Measurements from ENCODE around the gene APC. TPM values are rescaled to one million over a fixed set of nuclear protein-coding genes. Genes with fewer than 3 reads are reported as not detected.

The APC gene
- total and polyA plus RNA-seq, 10 of the 15 experiments (the other 5 are each of a cell fraction or from before 2014, with no cell fraction given), result 3.2 to 23.3 (median 13.8) TPM

DNA sequence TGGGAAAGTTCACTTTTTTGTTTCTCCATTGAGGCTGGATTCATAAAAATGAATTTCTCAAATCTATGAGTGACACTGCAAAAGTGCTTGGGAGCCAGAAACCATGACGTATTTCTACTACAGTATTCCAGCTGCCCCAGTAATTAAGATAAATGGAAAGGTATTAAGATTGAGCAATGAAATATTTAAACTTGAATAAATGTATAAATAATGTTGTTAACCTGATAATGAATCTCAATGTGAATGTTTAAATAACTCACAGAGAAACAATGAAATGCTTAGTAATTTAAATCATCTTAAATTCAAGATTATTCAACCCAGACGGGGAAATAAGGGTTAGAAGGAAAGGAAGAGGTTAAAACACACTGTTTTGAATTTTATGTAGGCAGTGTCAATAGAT lies 112.2 kb downstream of the APC start:
- ChIA-PET CTCF (interaction anchor here (1.1 kb wide), 1 partner anchor 73 kb away, joined by 3 read pairs; no protein-coding TSS in a partner anchor), POLR2A (interaction anchor here (0.6 kb wide), 1 partner anchor 23 kb away, joined by 5 read pairs; no protein-coding TSS in a partner anchor), SMC1A (ENCODE audit: uncharacterized antibody, unreplicated experiment) (no interaction called here), RAD21 (ENCODE audit: unreplicated experiment) (no interaction called here)
- no peak overlapping the region for H3K9ac ChIP-seq (ENCODE audit: control insufficient read depth, insufficient read depth, low read length)
- no peaks in the 10 kb centered on the region for H4K20me1 ChIP-seq (ENCODE audit: control insufficient read depth, insufficient read depth)
- no peak overlapping the region for H2AFZ ChIP-seq (ENCODE audit: control insufficient read depth, low read depth, low read length)
- H3K27ac ChIP-seq (ENCODE audit: control insufficient read depth, insufficient read depth), result no peak overlapping the region
- no peaks in the 10 kb centered on the region for H3K27me3 ChIP-seq (replicated peaks in 1 of 2; ENCODE audit: control insufficient read depth in 2 of 2, insufficient read depth in 2 of 2, low read length in 1 of 2)
- no peaks in the 10 kb centered on the region for H3K79me2 ChIP-seq (ENCODE audit: control insufficient read depth, insufficient read depth, low read length)
- no peak overlapping the region for H3K4me2 ChIP-seq (ENCODE audit: control insufficient read depth, insufficient read depth)
- BruUV-seq (replicated peaks), result no TSS peak
- WGBS (ENCODE audit: insufficient coverage, insufficient replicate concordance, low lambda C conversion rate, missing lambda C conversion rate), result 61% methylated on average over 2 of the region's 2 CpGs
- TF ChIP-seq ZNF622 (IDR thresholded peaks at IDR 0.05) (no peak), CBFB (IDR thresholded peaks at IDR 0.05; ENCODE audit: low read depth) (no peak), CBX3 (IDR thresholded peaks at IDR 0.05; ENCODE audit: borderline replicate concordance, low read depth) (no peak), ZNF274 (IDR thresholded peaks at IDR 0.05; ENCODE audit: insufficient read depth, insufficient read length) (no peak), LARP7 (IDR thresholded peaks at IDR 0.05) (no peak)
- TF ChIP-seq, protein P1, sequence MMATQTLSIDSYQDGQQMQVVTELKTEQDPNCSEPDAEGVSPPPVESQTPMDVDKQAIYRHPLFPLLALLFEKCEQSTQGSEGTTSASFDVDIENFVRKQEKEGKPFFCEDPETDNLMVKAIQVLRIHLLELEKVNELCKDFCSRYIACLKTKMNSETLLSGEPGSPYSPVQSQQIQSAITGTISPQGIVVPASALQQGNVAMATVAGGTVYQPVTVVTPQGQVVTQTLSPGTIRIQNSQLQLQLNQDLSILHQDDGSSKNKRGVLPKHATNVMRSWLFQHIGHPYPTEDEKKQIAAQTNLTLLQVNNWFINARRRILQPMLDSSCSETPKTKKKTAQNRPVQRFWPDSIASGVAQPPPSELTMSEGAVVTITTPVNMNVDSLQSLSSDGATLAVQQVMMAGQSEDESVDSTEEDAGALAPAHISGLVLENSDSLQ (IDR thresholded peaks at IDR 0.05), result 0 out of 2 replicates have a peak, but pooled peaks have one; percentile 15
- no peak for FAIRE-seq
- in situ Hi-C loops (cut with MboI) (no loop called here), intact Hi-C loops (cut with micrococcal nuclease; ENCODE audit: unreplicated experiment) (loop anchor here (2.0 to 5.0 kb wide), 2 partner anchors 158 to 299 kb away; no protein-coding TSS in a partner anchor)
- peaks cover 2% of the 10 kb centered on the region; the same call in 2 of the 3 replicates for H3K9me3 ChIP-seq (replicated peaks; ENCODE audit: control insufficient read depth, insufficient read depth, low read length)
- no peak overlapping the region for H3K4me3 ChIP-seq
- H3K4me1 ChIP-seq (ENCODE audit: control insufficient read depth, insufficient read depth, low read length), result no peaks in the 10 kb centered on the region
- no peak for ATAC-seq
- no peak for DNase-seq (ENCODE audit: low read depth, low spot score)
- H3K36me3 ChIP-seq (ENCODE audit: control insufficient read depth in 2 of 2, insufficient read depth in 2 of 2, low read length in 1 of 2), result no peaks in the 10 kb centered on the region

DNA sequence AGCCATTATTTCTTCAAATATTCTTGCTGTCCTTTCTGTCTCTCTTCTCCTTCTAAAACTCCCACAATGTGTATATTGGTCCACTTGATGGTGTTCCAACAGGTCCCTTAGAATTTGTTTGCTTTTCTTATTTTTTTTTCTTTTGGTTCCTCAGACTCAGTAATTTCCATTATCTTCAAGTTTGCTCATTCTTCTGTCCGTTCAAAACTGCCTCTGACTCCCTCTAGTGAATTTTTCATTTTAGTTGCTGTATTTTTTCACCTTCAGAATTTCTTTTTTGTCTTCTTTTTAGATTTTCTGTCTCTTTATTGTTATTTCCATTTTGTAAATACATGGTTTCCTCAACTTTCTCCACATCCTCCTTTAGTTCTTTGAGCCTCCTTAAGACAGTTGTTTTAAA lies 117.0 kb downstream of the APC start:
- Histone ChIP-seq H3K9ac (ENCODE audit: control insufficient read depth, insufficient read depth, low read length) (no peak overlapping the region), H3K9me3 (replicated peaks; ENCODE audit: control insufficient read depth, insufficient read depth, low read length) (peaks cover 2% of the 10 kb centered on the region; the same call in 2 of the 3 replicates), H3K4me3 (no peak overlapping the region), H3K36me3 (ENCODE audit: control insufficient read depth in 2 of 2, insufficient read depth in 2 of 2, low read length in 1 of 2) (no peaks in the 10 kb centered on the region), H3K4me2 (ENCODE audit: control insufficient read depth, insufficient read depth) (no peak overlapping the region), H3K4me1 (ENCODE audit: control insufficient read depth, insufficient read depth, low read length) (no peaks in the 10 kb centered on the region), H3K27ac (ENCODE audit: control insufficient read depth, insufficient read depth) (no peak overlapping the region), H4K20me1 (ENCODE audit: control insufficient read depth, insufficient read depth) (no peaks in the 10 kb centered on the region), H3K79me2 (ENCODE audit: control insufficient read depth, insufficient read depth, low read length) (no peaks in the 10 kb centered on the region), H3K27me3 (replicated peaks in 1 of 2; ENCODE audit: control insufficient read depth in 2 of 2, insufficient read depth in 2 of 2, low read length in 1 of 2) (no peaks in the 10 kb centered on the region), H2AFZ (ENCODE audit: control insufficient read depth, low read depth, low read length) (no peak overlapping the region)
- WGBS (ENCODE audit: insufficient coverage, insufficient replicate concordance, low lambda C conversion rate, missing lambda C conversion rate), result 0% methylated on average over 1 of the region's 1 CpG
- no peak for ATAC-seq
- DNase-seq (ENCODE audit: low read depth, low spot score), result no peak
- FAIRE-seq, result no peak
- ChIA-PET POLR2A (interaction anchor here (0.5 kb wide), 1 partner anchor 80 kb away, joined by 3 read pairs; no protein-coding TSS in a partner anchor), SMC1A (ENCODE audit: uncharacterized antibody, unreplicated experiment) (interaction anchor here (0.6 to 0.7 kb wide), 2 partner anchors 147 to 163 kb away, joined by 3 read pairs; no protein-coding TSS in a partner anchor), CTCF (no interaction called here), RAD21 (ENCODE audit: unreplicated experiment) (interaction anchor here (1.8 kb wide), 1 partner anchor 121 kb away, joined by 5 read pairs; the partner anchor contains the start of gene DCP2)
- in situ Hi-C loops (cut with MboI), result no loop called here
- intact Hi-C loops (cut with micrococcal nuclease; ENCODE audit: unreplicated experiment), result no loop called here
- BruUV-seq (replicated peaks), result no TSS peak
- TF ChIP-seq BMI1 (IDR thresholded peaks at IDR 0.05; ENCODE audit: borderline replicate concordance) (no peak), DPF2 (IDR thresholded peaks at IDR 0.05) (no peak), CBX3 (IDR thresholded peaks at IDR 0.05; ENCODE audit: borderline replicate concordance, low read depth) (no peak)
- TF ChIP-seq, protein P2, sequence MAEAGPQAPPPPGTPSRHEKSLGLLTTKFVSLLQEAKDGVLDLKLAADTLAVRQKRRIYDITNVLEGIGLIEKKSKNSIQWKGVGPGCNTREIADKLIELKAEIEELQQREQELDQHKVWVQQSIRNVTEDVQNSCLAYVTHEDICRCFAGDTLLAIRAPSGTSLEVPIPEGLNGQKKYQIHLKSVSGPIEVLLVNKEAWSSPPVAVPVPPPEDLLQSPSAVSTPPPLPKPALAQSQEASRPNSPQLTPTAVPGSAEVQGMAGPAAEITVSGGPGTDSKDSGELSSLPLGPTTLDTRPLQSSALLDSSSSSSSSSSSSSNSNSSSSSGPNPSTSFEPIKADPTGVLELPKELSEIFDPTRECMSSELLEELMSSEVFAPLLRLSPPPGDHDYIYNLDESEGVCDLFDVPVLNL (IDR thresholded peaks at IDR 0.05; ENCODE audit: low read depth, low read length), result no peak
- TF ChIP-seq, protein P3, sequence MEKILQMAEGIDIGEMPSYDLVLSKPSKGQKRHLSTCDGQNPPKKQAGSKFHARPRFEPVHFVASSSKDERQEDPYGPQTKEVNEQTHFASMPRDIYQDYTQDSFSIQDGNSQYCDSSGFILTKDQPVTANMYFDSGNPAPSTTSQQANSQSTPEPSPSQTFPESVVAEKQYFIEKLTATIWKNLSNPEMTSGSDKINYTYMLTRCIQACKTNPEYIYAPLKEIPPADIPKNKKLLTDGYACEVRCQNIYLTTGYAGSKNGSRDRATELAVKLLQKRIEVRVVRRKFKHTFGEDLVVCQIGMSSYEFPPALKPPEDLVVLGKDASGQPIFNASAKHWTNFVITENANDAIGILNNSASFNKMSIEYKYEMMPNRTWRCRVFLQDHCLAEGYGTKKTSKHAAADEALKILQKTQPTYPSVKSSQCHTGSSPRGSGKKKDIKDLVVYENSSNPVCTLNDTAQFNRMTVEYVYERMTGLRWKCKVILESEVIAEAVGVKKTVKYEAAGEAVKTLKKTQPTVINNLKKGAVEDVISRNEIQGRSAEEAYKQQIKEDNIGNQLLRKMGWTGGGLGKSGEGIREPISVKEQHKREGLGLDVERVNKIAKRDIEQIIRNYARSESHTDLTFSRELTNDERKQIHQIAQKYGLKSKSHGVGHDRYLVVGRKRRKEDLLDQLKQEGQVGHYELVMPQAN (conservative IDR thresholded peaks at IDR 0.05), result no peak
- TF ChIP-seq, protein P4, sequence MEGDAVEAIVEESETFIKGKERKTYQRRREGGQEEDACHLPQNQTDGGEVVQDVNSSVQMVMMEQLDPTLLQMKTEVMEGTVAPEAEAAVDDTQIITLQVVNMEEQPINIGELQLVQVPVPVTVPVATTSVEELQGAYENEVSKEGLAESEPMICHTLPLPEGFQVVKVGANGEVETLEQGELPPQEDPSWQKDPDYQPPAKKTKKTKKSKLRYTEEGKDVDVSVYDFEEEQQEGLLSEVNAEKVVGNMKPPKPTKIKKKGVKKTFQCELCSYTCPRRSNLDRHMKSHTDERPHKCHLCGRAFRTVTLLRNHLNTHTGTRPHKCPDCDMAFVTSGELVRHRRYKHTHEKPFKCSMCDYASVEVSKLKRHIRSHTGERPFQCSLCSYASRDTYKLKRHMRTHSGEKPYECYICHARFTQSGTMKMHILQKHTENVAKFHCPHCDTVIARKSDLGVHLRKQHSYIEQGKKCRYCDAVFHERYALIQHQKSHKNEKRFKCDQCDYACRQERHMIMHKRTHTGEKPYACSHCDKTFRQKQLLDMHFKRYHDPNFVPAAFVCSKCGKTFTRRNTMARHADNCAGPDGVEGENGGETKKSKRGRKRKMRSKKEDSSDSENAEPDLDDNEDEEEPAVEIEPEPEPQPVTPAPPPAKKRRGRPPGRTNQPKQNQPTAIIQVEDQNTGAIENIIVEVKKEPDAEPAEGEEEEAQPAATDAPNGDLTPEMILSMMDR (IDR thresholded peaks at IDR 0.05 in 2 of 3, conservative IDR thresholded peaks at IDR 0.05 in 1 of 3; ENCODE audit: control insufficient read depth in 2 of 3, extremely low read depth in 1 of 3, insufficient read depth in 1 of 3, low read depth in 3 of 3, low read length in 3 of 3), result no peak

Data from GM12878 (cell line).